Raji (cell line): Measurements from ENCODE around the gene FGD5.

Source experiments
- POLR2A ChIP-seq: IDR thresholded peaks from 2 replicates; pipeline ENCODE4 v1.6.1; 2011; ENCODE audit warnings: low read depth, low read length, control low read depth; ENCODE audit not compliant: insufficient read depth

The FGD5 gene

DNA sequence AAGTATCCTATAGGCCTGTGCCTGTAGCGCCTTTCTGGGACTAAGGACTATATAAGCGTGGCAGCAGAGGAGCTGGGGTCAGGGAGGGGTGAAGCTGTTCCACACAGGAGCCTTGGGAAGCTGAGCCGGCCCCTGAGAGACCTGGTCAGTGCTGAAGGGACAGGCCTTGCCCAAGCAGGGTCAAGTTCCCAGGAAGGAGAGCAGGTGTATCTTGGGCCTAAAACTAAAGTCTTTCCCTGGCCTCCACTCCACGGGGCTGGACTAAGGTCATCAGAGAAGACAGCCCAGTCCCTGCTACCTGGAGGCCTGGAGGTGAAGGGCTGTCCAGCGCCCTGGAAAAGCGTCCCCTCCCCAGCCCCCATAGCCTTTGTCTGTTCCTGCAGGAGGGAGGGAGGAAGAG lies 104.7 kb downstream of the FGD5 start:
- no peak for TF ChIP-seq POLR2A

- no peak for TF ChIP-seq POLR2A
Measured at GRCh38 chr3:14925729-14926591, 107.2 kb downstream of the FGD5 start.

GRCh38 chr3:14926592-14926991 lies 107.8 kb downstream of the FGD5 start:
- TF ChIP-seq POLR2A: no peak

DNA sequence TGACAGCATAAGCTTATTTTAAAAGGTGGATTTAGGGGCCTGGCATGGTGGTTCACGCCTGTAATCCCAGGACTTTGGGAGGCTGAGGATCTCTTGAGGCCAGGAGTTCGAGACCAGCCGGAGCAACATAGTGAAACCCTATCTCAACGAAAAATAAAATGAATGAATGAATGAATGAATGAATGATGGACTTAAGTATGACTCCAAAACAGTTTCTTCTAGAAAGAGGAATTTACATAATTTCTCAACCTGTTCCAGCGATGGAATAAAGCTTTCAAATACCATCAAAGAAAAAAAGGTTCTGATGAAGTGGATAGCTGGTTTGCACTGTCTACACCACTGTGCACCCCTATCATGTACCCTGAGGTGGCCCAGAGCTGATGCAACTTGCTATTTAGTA lies 108.5 kb downstream of the FGD5 start:
- no peak for TF ChIP-seq POLR2A

- no peak for TF ChIP-seq POLR2A
Measured at GRCh38 chr3:14929310-14930074, 110.7 kb downstream of the FGD5 start.

- TF ChIP-seq POLR2A: no peak
Measured at GRCh38 chr3:14933820-14934425, 115.2 kb downstream of the FGD5 start.

- TF ChIP-seq POLR2A: no peak
Measured at GRCh38 chr3:14935592-14936345, 117.0 kb downstream of the FGD5 start.

DNA sequence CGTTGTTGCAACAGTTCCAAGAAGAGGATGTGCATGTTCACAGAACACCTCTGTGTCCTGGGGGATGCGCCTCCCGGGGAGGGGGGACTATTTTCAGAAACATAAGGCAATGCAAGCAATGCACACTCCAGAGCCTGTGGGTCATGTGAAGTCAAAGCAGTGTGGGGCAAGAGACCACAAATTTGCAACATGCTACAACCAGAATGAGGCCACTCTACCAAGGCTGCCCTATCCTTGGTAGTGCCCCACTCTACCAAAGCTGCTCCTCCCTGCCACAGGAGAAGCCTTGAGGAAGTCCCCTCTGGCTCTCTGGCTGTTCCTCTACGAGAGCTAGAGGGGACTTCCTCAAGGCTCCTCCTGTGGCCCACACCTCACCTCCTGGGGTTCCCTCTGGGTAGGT lies 120.2 kb downstream of the FGD5 start:
- no peak for TF ChIP-seq POLR2A

- TF ChIP-seq POLR2A: no peak
Measured at GRCh38 chr3:14941871-14942270, 123.1 kb downstream of the FGD5 start.

DNA sequence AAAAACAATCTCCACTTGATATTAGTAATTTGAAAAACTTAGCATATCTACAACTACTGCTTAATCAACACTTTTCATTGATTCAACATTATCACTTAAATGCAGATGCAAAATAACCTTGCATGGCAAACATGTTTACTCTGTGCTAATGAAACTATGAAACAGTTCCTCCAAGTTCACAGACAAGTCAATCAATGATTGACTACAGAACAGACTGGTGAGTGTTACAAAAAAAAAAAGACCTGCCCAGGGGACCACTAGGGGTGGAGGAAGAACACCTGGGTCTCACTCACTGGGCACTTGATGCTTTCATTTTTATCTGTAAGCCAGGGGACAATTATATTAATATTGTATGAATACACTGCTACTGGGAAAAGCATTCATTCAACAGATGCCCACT lies 124.3 kb downstream of the FGD5 start:
- TF ChIP-seq POLR2A: no peak

- no peak for TF ChIP-seq POLR2A
Measured at GRCh38 chr3:14946236-14946635, 127.5 kb downstream of the FGD5 start.

- TF ChIP-seq POLR2A: no peak
Measured at GRCh38 chr3:14946739-14947099, 128.0 kb downstream of the FGD5 start.

- TF ChIP-seq POLR2A: peak; percentile 75
Measured at GRCh38 chr3:14947100-14947885, 128.5 kb downstream of the FGD5 start, which contains the start of gene NR2C2. TSS of gene NR2C2 (plus strand) at chr3:14947583. CDS start at chr3:15003915, 56,332 bp downstream.

GRCh38 chr3:14947886-14948608 lies 129.3 kb downstream of the FGD5 start:
- peak; percentile 50 for TF ChIP-seq POLR2A
